ENCODE data around the gene ZNF2. TPM values are rescaled to one million over a fixed set of nuclear protein-coding genes. Genes with fewer than 3 reads are reported as not detected.

ZNF2 gene
- total and polyA plus RNA-seq, 2 of the 13 experiments (the other 11 are each of a cell fraction or from before 2014, with no cell fraction given) = 4.3 to 6.1 TPM

GRCh38 chr2:95207111-95207961 is 41.7 kb downstream of the ZNF2 start, which contains the start of gene ZNF892 (continued):
- TF ChIP-seq UBTF (CRISPR knock-in tag; IDR thresholded peaks at IDR 0.05) = peak; percentile 77
- TF ChIP-seq ZNF331 (CRISPR knock-in tag; IDR thresholded peaks at IDR 0.05) = peak; percentile 91
- TF ChIP-seq SAP130 (CRISPR knock-in tag; IDR thresholded peaks at IDR 0.05; ENCODE audit: low read depth) = 0 out of 2 replicates have a peak, but pooled peaks have one; percentile 36
- peak; percentile 54; the same call in 1 of the 2 replicates for TF ChIP-seq HES4 (CRISPR knock-in tag; IDR thresholded peaks at IDR 0.05; ENCODE audit: borderline replicate concordance)
- TF ChIP-seq ZBTB34 (CRISPR knock-in tag; IDR thresholded peaks at IDR 0.05) = 0 out of 2 replicates have a peak, but pooled peaks have one; percentile 16
- no peak for TF ChIP-seq NFE2L1 (CRISPR knock-in tag; IDR thresholded peaks at IDR 0.05; ENCODE audit: borderline replicate concordance)
- no peak for TF ChIP-seq NONO (IDR thresholded peaks at IDR 0.05)
- peak; percentile 34; the same call in 1 of the 2 replicates for TF ChIP-seq NONO (CRISPR knock-in tag; conservative IDR thresholded peaks at IDR 0.05)
- no peak for TF ChIP-seq ZNF678 (CRISPR knock-in tag; IDR thresholded peaks at IDR 0.05)
- no peak for TF ChIP-seq YEATS2 (CRISPR knock-in tag; IDR thresholded peaks at IDR 0.05; ENCODE audit: borderline replicate concordance)
- TF ChIP-seq ZNF816 (CRISPR knock-in tag; IDR thresholded peaks at IDR 0.05; ENCODE audit: borderline replicate concordance) = 0 out of 2 replicates have a peak, but pooled peaks have one; percentile 61
- peak; percentile 40; the same call in 1 of the 2 replicates for TF ChIP-seq ZFX (CRISPR knock-in tag; IDR thresholded peaks at IDR 0.05; ENCODE audit: low read depth)
- TF ChIP-seq NAIF1 (CRISPR knock-in tag; IDR thresholded peaks at IDR 0.05; ENCODE audit: borderline replicate concordance) = no peak
- peak; percentile 65; the same call in 1 of the 2 replicates for TF ChIP-seq ZNF232 (CRISPR knock-in tag; IDR thresholded peaks at IDR 0.05; ENCODE audit: borderline replicate concordance)
- peak; percentile 89 for TF ChIP-seq ZNF687 (CRISPR knock-in tag; IDR thresholded peaks at IDR 0.05)
- TF ChIP-seq ZNF501 (CRISPR knock-in tag; IDR thresholded peaks at IDR 0.05) = peak; percentile 74
- no peak for TF ChIP-seq SOX13 (IDR thresholded peaks at IDR 0.05)
- peak in 1 of 2 experiments; percentile 14; a peak in 1 of 4 replicates for TF ChIP-seq SOX13 (CRISPR knock-in tag; conservative IDR thresholded peaks at IDR 0.05 in 1 of 2, IDR thresholded peaks at IDR 0.05 in 1 of 2)
- TF ChIP-seq KAT7 (CRISPR knock-in tag; IDR thresholded peaks at IDR 0.05; ENCODE audit: borderline replicate concordance) = no peak
- TF ChIP-seq GPN1 (CRISPR knock-in tag; IDR thresholded peaks at IDR 0.05; ENCODE audit: borderline replicate concordance) = no peak
- peak; percentile 64 for TF ChIP-seq IRF2 (CRISPR knock-in tag; IDR thresholded peaks at IDR 0.05)
- TF ChIP-seq STAG1 (CRISPR knock-in tag; IDR thresholded peaks at IDR 0.05) = peak; percentile 43

All from HepG2 (cell line).